ENCODE measurements around the gene KAZN. TPM values are rescaled to one million over a fixed set of nuclear protein-coding genes. Genes with fewer than 3 reads are reported as not detected.

KAZN gene
- total RNA-seq, 6 experiments from 2014 or later: 13.1 to 22.3 (median 20.7) TPM

GRCh38 chr1:14897547-14897946 lies 299.1 kb downstream of the KAZN start:
- TF ChIP-seq CTCF (IDR thresholded peaks at IDR 0.05): no peak
- Mint-ChIP-seq H3K4me1 (ENCODE audit: low read depth) (peaks cover 18% of the 10 kb centered on the region; the same call in 1 of the 2 replicates), H3K4me3 (no peak overlapping the region), H3K27ac (no peak overlapping the region), H3K9me3 (no peaks in the 10 kb centered on the region; the same call in 1 of the 2 replicates), H3K36me3 (ENCODE audit: low read depth) (no peaks in the 10 kb centered on the region; the same call in 1 of the 2 replicates), H3K27me3 (ENCODE audit: insufficient read depth) (peaks cover 31% of the 10 kb centered on the region)
- no peak for DNase-seq

GRCh38 chr1:14897997-14898645 lies 299.6 kb downstream of the KAZN start:
- Mint-ChIP-seq H3K27ac (no peak overlapping the region), H3K4me1 (ENCODE audit: low read depth) (peaks cover 18% of the 10 kb centered on the region; the same call in 1 of the 2 replicates), H3K36me3 (ENCODE audit: low read depth) (no peaks in the 10 kb centered on the region; the same call in 1 of the 2 replicates), H3K27me3 (ENCODE audit: insufficient read depth) (peaks cover 29% of the 10 kb centered on the region), H3K4me3 (no peak overlapping the region), H3K9me3 (no peaks in the 10 kb centered on the region; the same call in 1 of the 2 replicates)
- no peak for DNase-seq
- no peak for TF ChIP-seq CTCF (IDR thresholded peaks at IDR 0.05)

- H3K27ac Mint-ChIP-seq: no peak overlapping the region
- H3K27me3 Mint-ChIP-seq (ENCODE audit: insufficient read depth): peaks cover 23% of the 10 kb centered on the region
These were observed 301.2 kb downstream of the KAZN start for GRCh38 chr1:14899686-14900085.

GRCh38 chr1:14901371-14901954 lies 303.0 kb downstream of the KAZN start:
- DNase-seq: no peak
- peaks cover 23% of the 10 kb centered on the region for H3K27me3 Mint-ChIP-seq (ENCODE audit: insufficient read depth)
- TF ChIP-seq CTCF (IDR thresholded peaks at IDR 0.05): no peak
- peaks cover 15% of the 10 kb centered on the region; the same call in 1 of the 2 replicates for H3K4me1 Mint-ChIP-seq (ENCODE audit: low read depth)
- no peak overlapping the region for H3K27ac Mint-ChIP-seq
- H3K9me3 Mint-ChIP-seq: no peaks in the 10 kb centered on the region
- H3K36me3 Mint-ChIP-seq (ENCODE audit: low read depth): no peaks in the 10 kb centered on the region; the same call in 1 of the 2 replicates
- H3K4me3 Mint-ChIP-seq: no peak overlapping the region

More at GRCh38 chr1:14899686-14900085, 301.2 kb downstream of the KAZN start:
- Mint-ChIP-seq H3K4me3 (no peak overlapping the region), H3K9me3 (no peaks in the 10 kb centered on the region; the same call in 1 of the 2 replicates), H3K4me1 (ENCODE audit: low read depth) (peaks cover 18% of the 10 kb centered on the region; the same call in 1 of the 2 replicates), H3K36me3 (ENCODE audit: low read depth) (no peaks in the 10 kb centered on the region; the same call in 1 of the 2 replicates)
- no peak for TF ChIP-seq CTCF (IDR thresholded peaks at IDR 0.05)
- no peak for DNase-seq

- Mint-ChIP-seq H3K27me3 (ENCODE audit: insufficient read depth) (peaks cover 22% of the 10 kb centered on the region), H3K9me3 (no peaks in the 10 kb centered on the region), H3K36me3 (ENCODE audit: low read depth) (no peaks in the 10 kb centered on the region), H3K4me1 (ENCODE audit: low read depth) (no peaks in the 10 kb centered on the region), H3K27ac (no peak overlapping the region), H3K4me3 (no peak overlapping the region)
- DNase-seq: no peak
- no peak for TF ChIP-seq CTCF (IDR thresholded peaks at IDR 0.05)
These were observed 305.4 kb downstream of the KAZN start for GRCh38 chr1:14903922-14904321.

Data from HFFc6 (cell line).